Stimulated activated CD8-positive, alpha-beta memory T cell treated with anti-CD3 and anti-CD28 coated beads, Interleukin-4, amount 100 ng/mL, for 48 hours (primary cell): Measurements from ENCODE around the gene TMF1.

Source experiments
- DNase-seq: peaks from one replicate; pipeline ENCODE4 v3.0.0-alpha.2; 2020

The TMF1 gene

DNA sequence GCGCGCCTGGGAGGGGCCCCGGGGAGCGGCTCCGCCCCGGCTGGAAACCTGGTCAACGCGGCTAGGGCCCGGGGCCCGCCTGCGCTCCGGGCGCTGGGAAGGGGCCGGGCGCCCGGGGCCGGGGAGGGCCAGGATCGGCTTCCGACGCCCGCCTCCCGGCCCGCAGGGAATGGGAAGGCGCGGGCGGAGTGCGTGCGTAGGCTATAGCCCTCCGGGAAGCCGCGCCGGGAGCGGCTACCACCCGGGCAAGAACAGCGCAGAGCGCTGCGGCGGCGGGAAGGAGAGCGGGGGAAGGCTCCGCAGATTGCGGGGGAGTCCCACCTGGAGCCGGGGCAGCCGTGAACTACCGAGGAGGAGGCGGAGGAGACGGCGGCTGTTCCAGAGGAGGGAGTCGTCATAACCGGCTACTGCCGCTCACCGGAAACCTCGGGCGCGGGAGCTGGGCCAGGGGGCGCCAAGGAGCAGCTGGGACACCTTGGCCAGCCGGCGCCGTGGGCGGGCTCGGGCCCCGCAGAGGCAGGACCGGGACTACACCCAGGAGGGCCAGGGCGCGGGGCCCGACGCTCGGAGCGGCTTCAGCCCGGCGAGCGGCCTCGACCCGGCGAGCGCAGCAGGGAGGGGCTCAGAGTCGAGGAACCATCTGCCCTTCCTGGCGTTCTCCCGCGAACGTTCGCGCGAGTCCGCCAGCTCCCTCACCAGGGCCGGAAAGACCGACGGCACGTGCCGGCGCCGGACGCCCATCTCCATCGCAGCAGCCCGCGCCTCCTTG is 38.7 kb downstream of the TMF1 start, which contains the start of gene EOGT:
Gene EOGT, minus strand, starts transcription at position 432 of the 769 bp plus-strand sequence. CDS start 3,838 bp downstream, outside the sequence.
- peak; percentile 91 for DNase-seq

DNA sequence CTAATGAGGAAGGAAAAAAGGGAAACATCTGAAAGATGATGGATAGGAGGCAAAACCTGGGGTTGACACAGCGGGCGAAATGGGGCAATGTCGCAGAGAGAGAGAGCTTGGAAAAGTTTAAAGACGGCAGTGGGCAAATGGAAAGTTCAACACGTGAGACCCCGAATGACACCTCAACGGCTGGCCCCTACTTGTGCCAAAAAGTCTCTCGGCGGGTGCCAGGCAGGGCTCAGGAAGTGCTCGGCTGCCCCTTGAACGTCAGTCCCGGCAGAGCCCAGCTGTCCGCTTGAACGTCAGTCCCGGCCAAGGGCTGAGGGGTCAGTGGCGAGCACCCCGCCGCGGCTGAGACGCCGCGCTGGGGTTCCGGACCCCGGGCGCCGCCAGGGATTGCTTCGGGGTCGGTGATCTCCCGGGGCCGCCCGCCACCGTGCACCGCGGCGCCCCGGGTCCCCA is 39.3 kb downstream of the TMF1 start:
- peak; percentile 38 for DNase-seq

DNA sequence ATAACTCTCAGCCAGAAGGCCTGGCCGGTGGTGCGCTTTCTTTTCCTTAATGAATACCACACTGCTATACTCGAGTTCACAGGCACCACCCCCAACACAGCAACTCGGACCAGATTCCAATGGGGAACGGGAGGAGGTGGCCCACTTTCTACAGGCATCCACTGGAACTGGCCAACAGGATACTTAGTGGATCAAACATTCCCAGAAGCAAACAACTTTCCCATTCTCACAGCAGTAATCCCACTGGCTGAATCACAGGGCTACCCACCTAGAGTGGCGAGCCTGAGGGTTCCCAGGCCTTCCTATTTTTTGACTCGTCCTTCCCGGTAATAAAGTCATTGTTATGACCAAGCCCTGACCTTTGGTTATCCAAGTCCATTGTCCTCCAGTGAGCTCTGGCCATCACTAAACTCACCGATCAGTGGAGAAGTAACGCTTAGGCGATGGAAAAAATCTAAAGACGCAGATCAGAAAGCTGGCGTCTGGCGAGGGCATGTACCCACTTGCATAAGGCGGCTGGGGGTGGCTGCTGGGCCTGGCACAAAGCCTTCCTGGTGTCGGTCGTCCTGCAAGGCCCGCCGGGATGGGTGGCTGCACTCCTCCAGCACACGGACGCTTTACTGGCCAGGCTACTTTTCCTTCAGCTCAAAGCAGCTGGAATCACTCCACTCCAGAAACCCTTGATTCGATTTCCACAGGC is 39.9 kb downstream of the TMF1 start:
- no peak for DNase-seq

DNA sequence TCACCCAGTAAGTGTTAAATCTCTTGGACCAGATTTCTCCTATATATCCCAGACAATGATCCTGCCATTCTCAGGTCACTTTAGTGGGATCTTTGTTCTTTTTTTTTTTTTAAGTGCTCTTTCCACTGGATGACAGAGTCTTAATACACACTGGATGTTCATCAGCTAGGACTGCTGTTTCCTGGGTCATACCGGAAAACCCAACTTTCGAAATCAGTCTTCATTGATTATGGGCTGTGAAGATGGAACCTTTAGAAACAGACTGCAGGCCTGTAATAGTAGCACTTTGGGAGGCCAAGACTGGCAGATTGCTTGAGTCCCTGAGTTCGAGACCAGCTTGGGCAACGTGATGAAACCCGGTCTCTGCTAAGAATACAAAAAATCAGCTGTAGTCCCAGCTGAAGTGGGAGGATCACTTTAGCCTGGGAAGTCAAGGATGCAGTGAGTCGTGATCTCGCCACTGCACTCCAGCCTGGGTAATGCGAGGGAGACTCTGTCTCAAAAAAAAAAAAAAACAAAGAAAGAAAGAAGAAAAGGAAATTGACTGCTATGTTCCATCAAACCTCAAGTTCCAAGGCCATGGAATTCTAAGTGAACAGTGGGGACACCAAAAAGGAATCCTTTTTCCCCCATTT is 40.9 kb downstream of the TMF1 start:
- no peak for DNase-seq

DNA sequence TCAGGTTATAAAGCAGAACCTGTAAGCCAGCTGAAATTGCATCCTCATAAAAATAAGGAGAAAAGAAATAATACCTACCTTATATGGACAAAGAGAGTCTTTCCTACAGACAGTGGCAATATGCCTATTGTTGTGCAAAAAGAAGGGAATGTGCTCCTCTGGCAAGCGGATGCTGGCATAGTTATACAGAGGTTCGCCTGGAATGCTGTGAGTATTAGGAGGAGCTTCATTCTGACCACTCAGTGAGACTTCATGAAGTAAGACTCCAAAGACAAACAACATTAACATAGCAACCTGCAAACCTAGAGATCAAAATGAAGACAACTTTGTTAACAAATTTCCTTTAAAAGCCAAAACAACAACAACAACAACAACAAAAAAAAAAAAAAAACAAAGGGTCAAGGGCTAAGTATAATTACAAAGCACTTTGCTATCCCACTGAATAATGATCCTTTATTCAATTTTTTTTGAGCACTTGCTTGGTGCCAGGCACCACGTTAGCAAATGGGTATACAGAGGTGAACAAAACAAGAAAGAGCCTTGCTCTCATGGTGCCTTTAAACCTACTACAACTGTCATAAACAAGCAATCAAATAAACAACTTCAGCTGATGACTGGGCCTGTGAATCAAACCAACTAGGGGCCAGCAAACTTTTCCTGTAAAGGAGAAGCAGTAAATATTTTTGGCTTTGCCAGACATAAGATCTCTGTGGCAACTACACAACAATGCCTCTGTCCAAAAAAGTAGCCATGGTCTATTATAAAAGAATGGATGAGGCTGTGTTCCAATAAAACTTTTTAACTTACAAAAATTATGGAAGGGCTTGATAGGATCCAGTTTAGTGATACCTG is 42.3 kb downstream of the TMF1 start:
- DNase-seq, result no peak

DNA sequence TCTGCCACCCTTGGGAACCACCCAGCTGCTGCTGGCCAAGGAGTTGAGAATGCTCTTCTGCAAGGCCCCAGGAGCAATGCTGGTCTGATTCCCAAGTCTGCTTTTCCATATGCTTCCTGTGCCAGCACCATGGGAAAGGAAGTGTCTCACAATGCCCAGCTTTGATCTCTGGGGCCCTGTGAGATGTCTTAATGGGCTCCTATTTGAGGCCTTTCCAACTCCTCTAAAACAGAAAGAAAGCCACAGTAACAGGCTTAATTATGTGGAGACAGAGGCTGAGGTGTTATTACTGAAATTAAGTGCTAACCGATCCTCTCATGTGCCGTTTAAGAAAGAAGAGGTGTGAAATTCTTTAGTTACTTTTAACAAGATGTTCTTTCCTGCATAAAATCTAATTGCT is 43.2 kb downstream of the TMF1 start:
- no peak for DNase-seq

DNA sequence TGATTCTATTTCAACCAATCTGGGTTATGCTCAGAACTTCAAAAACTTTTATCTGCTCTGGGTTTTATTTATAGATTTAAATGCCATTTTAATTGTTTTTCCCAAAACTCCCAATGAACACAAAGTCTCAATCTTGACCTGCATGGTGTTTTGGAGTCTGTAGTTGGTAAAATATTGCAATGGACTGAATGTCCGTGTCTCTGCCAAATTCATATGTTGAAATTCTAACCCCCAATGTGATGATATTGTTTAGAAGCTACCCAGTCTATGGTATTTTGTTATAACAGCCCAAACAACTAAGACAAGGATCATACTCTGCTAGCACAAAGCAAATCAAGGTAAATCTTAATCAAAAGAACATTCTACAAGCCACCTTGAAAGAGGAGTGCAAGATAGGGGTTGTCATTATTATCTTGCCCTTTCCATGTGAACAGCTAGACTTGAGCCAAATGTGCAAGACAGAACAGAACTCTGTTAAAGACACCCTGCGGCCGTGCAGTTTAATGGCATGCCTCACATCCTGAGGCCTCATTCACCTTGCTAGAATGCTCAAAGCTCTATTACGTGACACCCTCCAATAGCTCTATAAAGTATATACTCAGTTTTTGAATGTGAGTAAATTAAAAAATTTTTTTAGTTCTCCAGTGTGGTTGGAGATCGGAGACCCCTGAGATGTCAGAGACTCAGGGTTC is 46.2 kb downstream of the TMF1 start:
- DNase-seq, result no peak

DNA sequence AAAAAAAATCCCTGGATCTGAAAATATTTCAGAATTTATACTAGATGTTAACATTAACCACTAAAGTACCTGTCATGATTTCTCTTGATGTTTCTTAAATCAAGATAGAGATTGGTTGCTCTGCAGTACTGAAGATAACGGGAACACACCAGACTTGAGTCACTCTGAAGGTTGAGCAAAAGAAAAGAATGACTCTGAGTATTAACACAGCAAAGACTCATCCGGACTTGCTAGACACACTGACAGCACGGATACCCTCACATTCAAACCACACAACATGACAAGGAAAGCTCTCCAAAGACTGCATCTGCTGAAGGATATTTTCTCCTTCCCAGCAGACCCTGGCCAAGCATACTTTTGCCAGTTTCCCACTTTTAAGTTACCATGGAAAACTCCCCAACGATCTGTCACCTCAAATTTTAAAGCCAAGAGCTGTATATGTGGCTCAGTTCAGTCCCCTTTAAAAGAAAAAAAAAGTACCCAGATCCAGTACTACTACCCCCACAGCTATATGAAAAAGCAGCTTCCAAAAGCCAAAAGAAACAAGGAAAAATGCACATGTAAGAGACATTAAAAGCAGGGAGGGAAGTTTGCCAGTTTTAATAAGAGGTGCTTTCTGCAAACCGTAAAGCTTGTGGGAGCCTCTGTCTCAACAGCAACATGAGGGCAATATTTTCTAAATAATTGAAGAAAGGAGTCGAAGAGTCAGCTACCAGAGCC is 46.9 kb downstream of the TMF1 start:
- DNase-seq, result no peak

DNA sequence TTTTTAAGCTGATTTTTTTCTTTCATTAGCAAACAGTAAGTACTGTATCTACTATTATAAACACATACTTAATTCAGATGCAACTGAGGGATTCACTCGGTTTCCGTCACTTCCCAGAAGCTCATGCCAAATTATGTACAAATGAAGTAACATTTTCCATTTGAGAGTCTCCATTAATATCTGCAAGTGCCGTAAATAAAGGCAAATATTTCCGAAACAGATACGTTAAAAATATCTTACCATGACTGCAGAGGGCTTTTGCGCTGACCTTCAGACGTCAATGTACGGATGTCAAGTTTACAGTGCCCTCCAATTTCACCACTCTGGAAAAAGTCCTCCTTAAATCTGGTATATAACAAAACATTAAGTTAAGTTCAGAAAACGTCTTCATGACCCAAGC is 48.0 kb downstream of the TMF1 start:
- DNase-seq, result no peak

DNA sequence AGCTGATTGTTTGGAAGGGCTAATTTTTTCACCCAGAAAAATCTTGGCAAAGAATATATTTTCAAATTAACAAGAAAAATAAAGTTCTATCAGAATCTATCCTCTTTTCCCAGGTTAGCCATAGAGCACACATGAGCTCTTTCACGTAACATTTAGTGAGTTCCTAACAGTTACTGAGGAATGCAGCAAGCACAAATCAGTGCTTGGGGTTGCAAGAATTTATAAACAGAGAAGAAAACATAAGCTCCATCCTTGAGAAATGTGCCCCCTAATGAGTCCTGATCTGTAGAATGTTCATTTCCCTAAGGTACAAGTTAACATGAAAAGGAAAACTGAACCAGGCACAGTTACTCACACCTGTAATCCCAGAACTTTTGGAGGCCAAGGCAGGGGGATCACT is 52.5 kb downstream of the TMF1 start:
- DNase-seq, result no peak

DNA sequence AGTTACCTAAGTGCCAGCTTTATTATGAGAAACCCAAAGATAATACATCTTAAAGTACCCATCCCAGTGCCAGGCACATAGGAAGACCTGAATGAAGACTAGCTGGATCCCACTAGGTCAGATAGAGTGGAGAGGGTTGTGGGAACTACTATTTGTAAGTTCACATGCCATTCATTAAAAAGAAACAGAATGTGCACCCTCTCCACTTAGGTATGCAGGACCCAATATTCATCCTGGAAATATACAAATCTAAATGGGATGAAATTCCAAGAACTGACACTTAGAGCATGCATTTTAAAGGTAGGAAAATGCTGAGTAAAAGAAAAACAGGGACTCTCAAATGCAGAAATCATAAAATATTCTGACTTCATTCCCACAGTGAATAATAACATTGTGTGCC is 53.0 kb downstream of the TMF1 start:
- no peak for DNase-seq

DNA sequence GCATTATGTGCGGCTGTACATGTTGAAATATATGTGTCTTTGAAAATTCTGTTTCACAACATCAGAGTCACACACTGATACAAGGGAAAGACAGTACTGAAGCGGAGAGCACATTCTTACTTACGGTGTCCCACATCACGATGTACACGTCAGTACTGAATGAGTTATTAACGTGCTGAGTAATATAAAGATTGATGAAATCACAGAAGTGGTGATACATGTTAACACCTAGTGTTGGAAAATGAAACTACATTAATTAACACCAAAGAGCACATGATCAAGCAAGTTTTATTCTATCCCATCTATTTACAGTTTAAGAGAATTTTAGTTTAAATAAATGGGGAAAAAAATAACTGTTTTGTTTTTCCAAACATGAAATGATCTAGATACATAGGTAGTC is 54.2 kb downstream of the TMF1 start:
- DNase-seq, result no peak

DNA sequence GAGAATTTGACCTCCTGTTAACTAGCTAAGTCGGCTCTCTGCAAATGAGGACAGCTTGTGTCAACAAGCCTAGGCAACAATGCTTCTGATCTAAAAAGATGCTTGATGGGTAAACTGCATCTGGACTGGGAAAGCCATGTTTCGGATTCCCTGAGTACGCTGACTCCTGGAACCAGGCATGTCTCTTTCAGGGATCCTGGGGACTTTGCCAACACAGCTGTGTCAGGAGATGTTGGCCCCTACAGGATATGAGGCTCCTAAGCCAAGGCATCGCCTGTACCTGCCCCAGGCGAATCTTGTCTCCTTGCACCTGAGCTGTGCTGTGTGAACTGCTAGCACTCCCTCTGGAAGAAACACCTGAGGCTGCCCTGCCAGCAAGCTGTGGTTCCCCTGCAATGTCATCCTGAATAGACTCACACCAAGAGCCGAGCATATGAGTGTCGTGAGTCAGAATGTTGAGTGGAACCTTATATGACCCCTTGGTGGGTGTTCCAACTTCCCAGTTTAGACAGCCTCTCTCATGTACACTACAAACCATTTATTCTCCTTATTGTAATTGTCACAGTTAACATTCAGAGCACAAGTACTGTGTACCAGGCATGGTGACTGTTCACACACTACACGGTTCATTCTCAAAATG is 55.7 kb downstream of the TMF1 start:
- no peak for DNase-seq

DNA sequence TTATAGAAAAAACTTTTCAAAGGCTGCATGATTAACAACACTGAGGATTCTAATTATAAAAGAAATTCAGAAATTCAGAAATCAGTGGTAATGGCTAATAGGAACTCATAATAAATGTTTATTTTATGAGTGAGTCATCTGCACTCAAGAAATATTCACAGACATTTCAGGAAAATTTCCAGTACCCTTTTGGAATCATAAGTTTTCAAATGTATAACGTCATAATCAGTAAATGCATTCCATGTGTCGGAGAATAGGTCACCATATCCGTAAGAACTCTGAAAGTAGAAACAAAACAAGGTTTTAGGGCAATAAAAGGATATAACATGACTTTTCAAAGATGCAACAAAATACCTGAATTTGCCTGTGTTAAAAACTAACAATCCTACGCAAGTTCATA is 63.4 kb downstream of the TMF1 start:
- DNase-seq, result no peak

DNA sequence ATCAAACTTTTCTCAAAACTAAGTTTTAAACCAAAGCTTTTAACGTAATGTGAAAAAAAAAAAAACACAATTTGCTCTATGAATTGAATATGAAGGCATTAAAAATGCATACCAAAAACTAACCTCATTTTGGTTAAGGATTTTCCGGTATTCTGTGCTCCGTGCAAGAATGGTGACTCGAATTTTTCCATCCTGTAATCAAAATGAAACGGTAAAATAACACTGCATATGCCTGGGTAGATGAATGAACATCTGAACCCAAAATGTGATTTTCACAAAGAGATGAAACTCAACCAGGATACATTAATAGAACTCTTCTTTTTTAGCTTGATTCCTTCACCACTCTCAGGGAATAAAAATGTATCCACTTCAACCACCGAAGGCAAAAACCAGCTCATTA is 64.8 kb downstream of the TMF1 start:
- no peak for DNase-seq

DNA sequence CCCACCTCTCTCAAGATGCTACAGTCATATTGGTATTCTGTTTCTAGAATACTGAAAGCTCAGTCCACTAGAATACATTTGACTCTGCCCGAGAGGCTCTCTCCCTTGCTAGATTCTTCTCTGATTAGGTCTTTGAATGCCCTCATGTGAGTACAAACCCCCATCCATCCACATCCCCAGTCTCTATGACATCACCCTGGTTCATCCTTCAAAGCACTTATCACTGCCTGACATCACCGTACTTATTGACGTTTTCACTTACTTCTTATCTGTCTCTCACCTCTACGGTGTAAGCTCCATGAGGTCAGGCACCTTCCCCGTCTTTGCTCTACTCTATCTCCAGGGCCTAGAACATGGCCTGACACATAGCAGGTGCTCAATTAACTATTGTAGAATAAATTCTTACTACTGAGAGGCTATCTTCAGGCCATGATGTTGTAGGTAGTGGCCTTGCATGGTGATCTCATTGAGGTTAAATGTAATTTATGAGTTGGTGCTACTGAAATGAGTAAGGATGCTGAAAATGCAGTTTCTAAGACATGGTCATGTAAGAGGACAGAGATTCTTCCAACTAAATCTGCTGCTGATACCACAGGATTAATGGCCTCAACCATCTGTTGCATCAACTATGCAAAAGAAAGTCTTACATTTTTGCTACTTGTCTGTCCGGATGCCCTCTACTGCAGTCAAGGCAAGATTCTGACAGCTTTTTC is 65.5 kb downstream of the TMF1 start:
- no peak for DNase-seq

DNA sequence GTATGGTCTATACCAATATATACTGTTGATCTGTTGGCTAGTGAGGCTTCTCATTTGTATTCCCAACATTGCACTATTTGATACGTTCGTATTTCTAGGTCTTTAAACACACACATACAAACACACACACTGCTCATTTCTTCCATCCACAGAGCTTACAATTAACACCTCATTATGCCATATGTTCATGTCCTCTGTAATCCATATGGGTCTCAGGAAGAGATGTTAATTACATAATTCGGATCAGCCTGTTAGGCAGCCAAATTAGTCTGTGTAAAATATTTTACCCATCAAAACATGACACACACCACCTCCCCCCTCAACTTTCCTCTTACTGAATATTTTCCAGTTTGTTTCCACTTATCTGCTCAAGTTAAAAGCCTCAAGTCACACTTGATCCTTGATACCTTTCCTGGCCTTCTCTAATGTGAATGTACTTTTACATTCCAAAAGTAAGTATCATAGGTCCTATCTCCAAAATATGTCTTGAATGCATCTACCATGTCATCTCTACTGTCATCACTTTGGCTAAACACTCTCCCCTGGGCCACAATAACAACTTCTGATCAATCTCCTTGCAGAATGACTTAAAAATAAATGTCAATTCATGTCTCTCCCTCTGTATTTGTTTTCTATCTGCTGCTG is 66.9 kb downstream of the TMF1 start:
- DNase-seq, result no peak

DNA sequence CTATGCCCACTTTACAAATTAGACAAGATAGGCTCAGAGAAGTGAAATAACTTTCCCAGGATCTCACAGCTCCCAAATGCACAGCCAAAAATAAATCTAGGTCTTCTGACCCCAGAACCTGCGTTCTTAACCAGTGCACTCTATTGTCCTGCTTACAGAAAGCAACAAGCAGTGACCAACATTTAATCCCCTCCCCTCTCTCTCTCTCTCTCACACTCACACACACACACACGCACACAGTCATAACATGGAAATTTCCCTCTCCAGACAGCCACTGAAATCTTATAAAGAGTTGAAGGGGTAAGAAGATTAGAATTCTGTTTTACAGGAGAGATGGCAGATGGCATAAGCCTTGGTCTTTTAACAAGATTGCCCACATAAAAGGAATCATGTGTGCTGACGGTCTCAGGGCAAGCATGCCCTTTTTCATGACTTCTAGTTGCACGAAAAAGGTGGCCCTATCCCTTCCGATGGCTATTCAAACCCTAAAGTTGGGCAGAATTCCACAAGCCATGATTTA is 68.1 kb downstream of the TMF1 start:
- no peak for DNase-seq

DNA sequence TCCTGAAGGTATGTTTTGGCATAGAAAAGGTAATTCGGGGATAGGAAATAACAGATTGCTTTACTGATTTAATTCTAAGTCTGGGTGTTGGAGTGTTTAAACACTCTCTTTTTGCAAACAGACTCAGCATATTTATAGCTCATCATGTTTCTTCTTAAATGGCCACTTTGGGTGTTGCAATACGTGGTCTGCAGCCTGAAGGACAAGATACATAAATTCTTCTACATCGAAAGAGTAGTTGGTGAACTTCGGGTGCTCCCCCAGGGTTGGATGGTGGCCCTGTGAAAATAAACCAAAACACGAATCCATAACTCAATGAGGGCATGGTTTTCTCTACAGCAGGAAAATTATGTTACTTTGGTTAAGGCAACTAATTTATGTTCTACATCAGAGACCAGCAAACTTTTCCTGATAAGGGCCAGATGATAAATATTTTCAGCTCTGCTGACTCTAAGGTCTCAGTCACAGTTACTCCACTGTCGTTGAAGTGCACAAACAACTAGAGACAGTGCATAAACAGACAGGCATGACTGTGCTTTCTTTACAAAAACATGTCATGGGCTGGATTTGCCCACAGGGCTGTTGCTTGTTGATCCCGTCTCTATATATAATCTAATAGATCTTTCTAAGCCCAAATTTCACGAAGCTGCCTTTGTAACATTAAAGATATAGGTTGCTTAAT is 74.5 kb downstream of the TMF1 start:
- no peak for DNase-seq
